ENCODE data around the gene STARD10.

The STARD10 gene

GRCh38 chr11:72750086-72750485 lies 43.8 kb downstream of the STARD10 start:
- DNase-seq (ENCODE audit: low read depth in 2 of 2, low spot score in 1 of 2) = no peak

- DNase-seq (ENCODE audit: low read depth in 2 of 2, low spot score in 1 of 2) = no peak
Measured at GRCh38 chr11:72747289-72747855, 46.5 kb downstream of the STARD10 start.

GRCh38 chr11:72746821-72747220 lies 47.0 kb downstream of the STARD10 start:
- no peak for DNase-seq (ENCODE audit: low read depth in 2 of 2, low spot score in 1 of 2)

GRCh38 chr11:72745925-72746550 lies 47.8 kb downstream of the STARD10 start:
- DNase-seq (ENCODE audit: low read depth in 2 of 2, low spot score in 1 of 2) = no peak

- no peak for DNase-seq (ENCODE audit: low read depth in 2 of 2, low spot score in 1 of 2)
Measured at GRCh38 chr11:72745511-72745910, 48.3 kb downstream of the STARD10 start.

GRCh38 chr11:72744474-72744873 lies 49.4 kb downstream of the STARD10 start:
- no peak for DNase-seq (ENCODE audit: low read depth in 2 of 2, low spot score in 1 of 2)

- no peak for DNase-seq (ENCODE audit: low read depth in 2 of 2, low spot score in 1 of 2)
Measured at GRCh38 chr11:72743321-72744221, 50.3 kb downstream of the STARD10 start.

- no peak for DNase-seq (ENCODE audit: low read depth in 2 of 2, low spot score in 1 of 2)
Measured at GRCh38 chr11:72742513-72743320, 51.1 kb downstream of the STARD10 start.

GRCh38 chr11:72741849-72742512 lies 51.9 kb downstream of the STARD10 start:
- no peak for DNase-seq (ENCODE audit: low read depth in 2 of 2, low spot score in 1 of 2)

GRCh38 chr11:72741429-72741833 lies 52.4 kb downstream of the STARD10 start:
- no peak for DNase-seq (ENCODE audit: low read depth in 2 of 2, low spot score in 1 of 2)

- DNase-seq (ENCODE audit: low read depth in 2 of 2, low spot score in 1 of 2) = no peak
Measured at GRCh38 chr11:72740562-72741428, 53.1 kb downstream of the STARD10 start.

- no peak for DNase-seq (ENCODE audit: low read depth in 2 of 2, low spot score in 1 of 2)
Measured at GRCh38 chr11:72740060-72740424, 53.8 kb downstream of the STARD10 start.

GRCh38 chr11:72739240-72740059 lies 54.4 kb downstream of the STARD10 start:
- no peak for DNase-seq (ENCODE audit: low read depth in 2 of 2, low spot score in 1 of 2)

GRCh38 chr11:72738199-72739141 lies 55.4 kb downstream of the STARD10 start:
- no peak for DNase-seq (ENCODE audit: low read depth in 2 of 2, low spot score in 1 of 2)

- DNase-seq (ENCODE audit: low read depth in 2 of 2, low spot score in 1 of 2) = no peak
Measured at GRCh38 chr11:72737336-72737735, 56.5 kb downstream of the STARD10 start.

- peak; percentile 37 to 42 for DNase-seq (ENCODE audit: low read depth in 2 of 2, low spot score in 1 of 2)
Measured at GRCh38 chr11:72736452-72737069, 57.3 kb downstream of the STARD10 start.

- no peak for DNase-seq (ENCODE audit: low read depth in 2 of 2, low spot score in 1 of 2)
Measured at GRCh38 chr11:72735495-72736027, 58.3 kb downstream of the STARD10 start.

All from stimulated activated CD8-positive, alpha-beta memory T cell treated with anti-CD3 and anti-CD28 coated beads, Interleukin-4, amount 100 ng/mL, for 1 hour (primary cell).